MM.1S (cell line): ENCODE results near the gene GASK1A.
A peak's percentile ranks its signal among the peaks of the same experiment; 100 is the strongest.

ENCODE experiments used
- DNase-seq: peaks from one replicate; pipeline ENCODE4 v3.0.0-alpha.2; 2015
- H2AFZ ChIP-seq: fragments of 300-600 bp; sonication (generic); 2 replicates; pipeline ENCODE4 v1.6.0; 2016; ENCODE audit warnings: antibody characterized with exemption, low read length
- H3F3A ChIP-seq: fragments of 300-600 bp; sonication (generic); 2 replicates; pipeline ENCODE4 v1.6.1; 2016; ENCODE audit warnings: mild to moderate bottlenecking, antibody characterized with exemption, low read length, moderate library complexity, mixed read lengths; ENCODE audit not compliant: insufficient read depth
- H3K27ac ChIP-seq: fragments of 300-600 bp; sonication (generic); 2 replicates; pipeline ENCODE4 v1.5.1; 2016; ENCODE audit warnings: mild to moderate bottlenecking, low read length
- H3K27me3 ChIP-seq: fragments of 300-600 bp; sonication (generic); replicated peaks from 2 replicates; pipeline ENCODE4 v1.6.0; 2016; ENCODE audit warnings: low read length; ENCODE audit not compliant: insufficient read depth
- H3K36me3 ChIP-seq: fragments of 300-600 bp; sonication (generic); replicated peaks from 2 replicates; pipeline ENCODE4 v1.6.1; 2016; ENCODE audit warnings: mild to moderate bottlenecking, low read length, mixed read lengths; ENCODE audit not compliant: insufficient read depth
- H3K4me1 ChIP-seq: fragments of 300-600 bp; sonication (generic); 2 replicates; pipeline ENCODE4 v1.6.1; 2016; ENCODE audit warnings: low read length, mixed read lengths
- H3K4me2 ChIP-seq: fragments of 300-600 bp; sonication (generic); 2 replicates; pipeline ENCODE4 v1.6.0; 2016; ENCODE audit warnings: low read depth, low read length
- H3K4me3 ChIP-seq: fragments of 300-600 bp; sonication (generic); 2 replicates; pipeline ENCODE4 v1.5.1; 2016; ENCODE audit warnings: low read length, mixed read lengths
- H3K79me2 ChIP-seq: fragments of 300-600 bp; sonication (generic); 2 replicates; pipeline ENCODE4 v1.6.1; 2016; ENCODE audit warnings: mixed run types, low read length, mixed read lengths
- H3K9ac ChIP-seq: fragments of 300-600 bp; sonication (generic); 2 replicates; pipeline ENCODE4 v1.6.1; 2016; ENCODE audit warnings: low read length, mixed read lengths
- H3K9me2 ChIP-seq: fragments of 300-600 bp; sonication (generic); replicated peaks from 2 replicates; pipeline ENCODE4 v1.6.1; 2016; ENCODE audit warnings: mild to moderate bottlenecking, low read length, mixed read lengths; ENCODE audit not compliant: insufficient read depth
- H3K9me3 ChIP-seq: fragments of 300-600 bp; sonication (generic); replicated peaks from 2 replicates; pipeline ENCODE4 v1.6.1; 2016; ENCODE audit warnings: mild to moderate bottlenecking, low read length, mixed read lengths; ENCODE audit not compliant: insufficient read depth
- H4K20me1 ChIP-seq: fragments of 300-600 bp; sonication (generic); 2 replicates; pipeline ENCODE4 v1.6.1; 2016; ENCODE audit warnings: mild to moderate bottlenecking, low read length, moderate library complexity, mixed read lengths; ENCODE audit not compliant: insufficient read depth
- EZH2 ChIP-seq: fragments of 300-600 bp; sonication (generic); optimal IDR thresholded peaks from 2 replicates; pipeline ENCODE3; 2017; ENCODE audit warnings: low read depth, mild to moderate bottlenecking, antibody characterized with exemption, low read length, mixed read lengths
- EZH2phosphoT487 ChIP-seq: fragments of 300-600 bp; sonication (generic); IDR thresholded peaks from 2 replicates; pipeline ENCODE4 v1.6.1; 2018; ENCODE audit warnings: antibody characterized with exemption, low read length
- TF ChIP-seq, protein P1 (sequence below): fragments of 300-600 bp; sonication (generic); IDR thresholded peaks from 2 replicates; pipeline ENCODE4 v1.5.1; 2016; ENCODE audit warnings: antibody characterized with exemption, low read length, mixed read lengths

The GASK1A gene

DNA sequence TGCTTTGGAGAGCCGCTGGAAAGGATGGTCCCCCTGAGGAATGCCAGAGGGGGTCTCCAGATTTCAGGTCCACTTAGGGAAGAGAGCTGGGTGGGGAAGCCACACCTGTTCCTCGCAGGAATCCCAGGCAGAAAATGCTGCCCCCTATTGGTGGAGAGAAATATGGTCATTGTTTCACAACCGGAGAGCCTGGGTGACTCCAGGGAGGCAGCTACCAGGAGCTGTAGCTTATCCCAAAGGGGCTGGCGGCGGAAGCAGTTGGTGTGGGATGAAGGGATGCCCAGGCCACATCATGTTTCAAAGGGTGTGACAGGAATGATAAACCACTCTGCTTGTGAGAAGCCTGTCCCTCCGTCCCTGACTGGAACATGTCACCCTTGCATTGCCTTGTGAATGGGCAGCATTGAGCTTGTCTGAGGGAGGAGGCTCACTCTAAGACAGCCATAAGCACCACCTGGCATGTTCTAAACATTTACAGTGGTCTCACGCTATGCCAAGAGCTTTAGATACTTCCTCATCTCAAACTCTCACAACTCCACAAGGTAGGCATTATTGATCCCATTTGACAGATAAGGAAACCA lies 92.3 kb downstream of the GASK1A start:
- H3K4me3 ChIP-seq: no peak overlapping the region
- H3K9me2 ChIP-seq: no peaks in the 10 kb centered on the region
- no peaks in the 10 kb centered on the region for H4K20me1 ChIP-seq
- H3K27me3 ChIP-seq: no peaks in the 10 kb centered on the region
- H3K27ac ChIP-seq: no peak overlapping the region
- H3K4me1 ChIP-seq: no peaks in the 10 kb centered on the region
- no peak overlapping the region for H3K4me2 ChIP-seq
- H2AFZ ChIP-seq: no peak overlapping the region
- H3K9ac ChIP-seq: no peak overlapping the region
- no peaks in the 10 kb centered on the region for H3K79me2 ChIP-seq
- no peaks in the 10 kb centered on the region for H3K9me3 ChIP-seq
- no peaks in the 10 kb centered on the region for H3K36me3 ChIP-seq
- H3F3A ChIP-seq: no peaks in the 10 kb centered on the region
- DNase-seq: no peak
- TF ChIP-seq EZH2: no peak
- TF ChIP-seq, protein P1, sequence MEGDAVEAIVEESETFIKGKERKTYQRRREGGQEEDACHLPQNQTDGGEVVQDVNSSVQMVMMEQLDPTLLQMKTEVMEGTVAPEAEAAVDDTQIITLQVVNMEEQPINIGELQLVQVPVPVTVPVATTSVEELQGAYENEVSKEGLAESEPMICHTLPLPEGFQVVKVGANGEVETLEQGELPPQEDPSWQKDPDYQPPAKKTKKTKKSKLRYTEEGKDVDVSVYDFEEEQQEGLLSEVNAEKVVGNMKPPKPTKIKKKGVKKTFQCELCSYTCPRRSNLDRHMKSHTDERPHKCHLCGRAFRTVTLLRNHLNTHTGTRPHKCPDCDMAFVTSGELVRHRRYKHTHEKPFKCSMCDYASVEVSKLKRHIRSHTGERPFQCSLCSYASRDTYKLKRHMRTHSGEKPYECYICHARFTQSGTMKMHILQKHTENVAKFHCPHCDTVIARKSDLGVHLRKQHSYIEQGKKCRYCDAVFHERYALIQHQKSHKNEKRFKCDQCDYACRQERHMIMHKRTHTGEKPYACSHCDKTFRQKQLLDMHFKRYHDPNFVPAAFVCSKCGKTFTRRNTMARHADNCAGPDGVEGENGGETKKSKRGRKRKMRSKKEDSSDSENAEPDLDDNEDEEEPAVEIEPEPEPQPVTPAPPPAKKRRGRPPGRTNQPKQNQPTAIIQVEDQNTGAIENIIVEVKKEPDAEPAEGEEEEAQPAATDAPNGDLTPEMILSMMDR: peak; percentile 40

DNA sequence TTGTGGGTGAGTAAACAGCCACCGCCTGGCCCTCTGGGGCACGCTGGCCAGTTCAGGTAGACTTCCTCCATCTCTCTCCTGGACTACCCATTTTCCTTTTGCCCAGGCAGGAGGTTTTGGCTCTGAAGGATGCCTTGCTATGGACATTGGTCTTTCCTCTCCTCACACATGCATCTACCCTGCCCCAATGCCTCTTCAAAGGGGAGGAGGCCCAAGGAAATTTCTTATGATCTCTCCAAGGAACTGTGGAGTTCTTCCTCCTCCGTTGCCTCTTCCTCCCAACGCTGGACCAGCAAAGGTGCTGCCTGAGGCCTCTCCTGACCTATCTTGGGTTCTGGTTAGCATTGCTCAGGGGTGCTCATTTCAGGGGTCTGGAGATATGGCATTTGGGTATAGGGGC lies 93.2 kb downstream of the GASK1A start:
- Histone ChIP-seq H3K27me3 (no peaks in the 10 kb centered on the region), H3K79me2 (no peaks in the 10 kb centered on the region), H3K4me1 (no peaks in the 10 kb centered on the region), H3F3A (no peaks in the 10 kb centered on the region), H3K36me3 (no peaks in the 10 kb centered on the region), H2AFZ (no peak overlapping the region), H3K9ac (no peak overlapping the region), H3K4me2 (no peak overlapping the region), H3K9me3 (no peaks in the 10 kb centered on the region), H3K27ac (no peak overlapping the region), H3K4me3 (no peak overlapping the region), H3K9me2 (no peaks in the 10 kb centered on the region), H4K20me1 (no peaks in the 10 kb centered on the region)
- DNase-seq: no peak
- TF ChIP-seq, protein P1: no peak
- no peak for TF ChIP-seq EZH2
- TF ChIP-seq EZH2phosphoT487: no peak

DNA sequence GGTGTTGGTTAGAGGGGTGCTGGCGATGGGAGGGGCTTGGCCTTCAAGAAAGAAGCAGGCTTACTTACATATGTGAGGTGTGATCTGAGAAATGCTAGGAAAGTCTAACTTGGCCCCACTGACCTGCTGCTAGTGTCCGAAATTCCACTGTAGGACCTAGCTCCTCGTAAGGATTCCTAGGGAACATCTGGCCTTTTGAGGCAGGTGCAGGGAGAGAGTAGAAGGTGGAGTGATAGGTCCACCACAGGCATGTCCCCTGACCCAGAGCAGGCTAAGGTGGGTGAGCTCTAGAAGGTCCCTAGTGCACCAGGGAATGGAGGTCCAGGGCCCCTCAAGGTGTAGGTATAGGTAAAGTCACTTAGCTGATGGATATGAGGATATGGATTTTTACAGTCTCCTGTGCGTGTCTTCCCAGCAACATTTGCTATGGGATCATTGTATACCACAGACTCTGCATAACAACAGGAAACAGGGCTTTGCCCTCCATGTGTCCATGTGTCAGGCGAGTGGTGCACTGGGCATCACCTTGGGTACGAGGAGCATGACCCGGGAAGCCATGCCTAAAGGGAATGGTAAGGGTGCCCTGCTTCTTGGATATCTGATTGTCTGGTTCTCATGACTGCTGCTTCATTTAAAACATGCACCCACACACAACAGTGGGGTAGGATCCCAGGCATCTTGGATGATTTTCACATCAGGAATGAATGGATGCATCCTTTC lies 94.2 kb downstream of the GASK1A start:
- Histone ChIP-seq H2AFZ (no peak overlapping the region), H3K4me3 (no peak overlapping the region), H3K9ac (no peak overlapping the region), H3K36me3 (no peaks in the 10 kb centered on the region), H3K27me3 (no peaks in the 10 kb centered on the region), H3K9me2 (no peaks in the 10 kb centered on the region), H3F3A (no peaks in the 10 kb centered on the region), H3K4me1 (no peaks in the 10 kb centered on the region), H3K79me2 (no peaks in the 10 kb centered on the region), H3K4me2 (no peak overlapping the region), H4K20me1 (no peaks in the 10 kb centered on the region), H3K27ac (no peak overlapping the region), H3K9me3 (no peaks in the 10 kb centered on the region)
- TF ChIP-seq, protein P1: no peak
- TF ChIP-seq EZH2phosphoT487 (no peak), EZH2 (no peak)
- no peak for DNase-seq
